NCI-H146 treated with DMSO at 0.1 percent for 48 hours (cell line): ENCODE measurements around the gene EDEM1.
A peak's percentile ranks its signal among the peaks of the same experiment; 100 is the strongest.
"Not testable (repeated sequence)": the region's sequence is repeated elsewhere in the genome, so short reads cannot be mapped to it uniquely, and the experiment has no call there.

Source experiments
- DNase-seq: peaks from one replicate; lab custom pipeline; 2025; ENCODE audit not compliant: unreplicated experiment; lab: John Stamatoyannopoulos, UW

EDEM1 gene

GRCh38 chr3:5231074-5231473 is 43.6 kb downstream of the EDEM1 start:
- DNase-seq: peak; percentile 16

GRCh38 chr3:5231487-5231886 is 44.0 kb downstream of the EDEM1 start:
- DNase-seq: no peak

- DNase-seq: no peak
Measured at GRCh38 chr3:5232570-5232969, 45.1 kb downstream of the EDEM1 start.

- no peak for DNase-seq
Measured at GRCh38 chr3:5233026-5233425, 45.5 kb downstream of the EDEM1 start.

GRCh38 chr3:5235655-5236054 is 48.1 kb downstream of the EDEM1 start:
- DNase-seq: no peak

- DNase-seq: no peak
Measured at GRCh38 chr3:5238545-5238944, 51.0 kb downstream of the EDEM1 start.

- no peak for DNase-seq
Measured at GRCh38 chr3:5239602-5240001, 52.1 kb downstream of the EDEM1 start.

- DNase-seq: no peak
Measured at GRCh38 chr3:5240740-5241139, 53.2 kb downstream of the EDEM1 start.

GRCh38 chr3:5242785-5243184 is 55.3 kb downstream of the EDEM1 start:
- DNase-seq: not testable (repeated sequence)

- no peak for DNase-seq
Measured at GRCh38 chr3:5245927-5246326, 58.4 kb downstream of the EDEM1 start.

GRCh38 chr3:5248822-5249221 is 61.3 kb downstream of the EDEM1 start:
- no peak for DNase-seq

- DNase-seq: peak; percentile 35
Measured at GRCh38 chr3:5250467-5251195, 63.1 kb downstream of the EDEM1 start.

GRCh38 chr3:5251196-5251583 is 63.7 kb downstream of the EDEM1 start:
- DNase-seq: no peak

GRCh38 chr3:5252131-5252530 is 64.6 kb downstream of the EDEM1 start:
- no peak for DNase-seq

GRCh38 chr3:5254281-5255048 is 67.0 kb downstream of the EDEM1 start:
- no peak for DNase-seq

- DNase-seq: no peak
Measured at GRCh38 chr3:5255404-5256344, 68.2 kb downstream of the EDEM1 start.

GRCh38 chr3:5258526-5258925 is 71.0 kb downstream of the EDEM1 start:
- DNase-seq: no peak

GRCh38 chr3:5260992-5261501 is 73.5 kb downstream of the EDEM1 start:
- no peak for DNase-seq

GRCh38 chr3:5262507-5262906 is 75.0 kb downstream of the EDEM1 start:
- no peak for DNase-seq

- DNase-seq: no peak
Measured at GRCh38 chr3:5264093-5264600, 76.6 kb downstream of the EDEM1 start.
